ENCODE data around the gene SMIM33. TPM values are rescaled to one million over a fixed set of nuclear protein-coding genes. Genes with fewer than 3 reads are reported as not detected.
A peak's percentile ranks its signal among the peaks of the same experiment; 100 is the strongest.

SMIM33 gene
- polyA plus RNA-seq, 1 of the 3 experiments (the other 2 are of a cell fraction), result not detected

- DNase-seq, result no peak
- H3K9ac ChIP-seq, result no peak overlapping the region
- H2AFZ ChIP-seq (ENCODE audit: low read depth), result no peak overlapping the region
- CTCF ChIA-PET, result interaction anchor here (0.8 kb wide), 1 partner anchor 35 kb away, joined by 3 read pairs; no protein-coding TSS in a partner anchor
- no peak overlapping the region for H3K4me2 ChIP-seq
- H3K36me3 ChIP-seq (replicated peaks in 1 of 2; ENCODE audit: control insufficient read depth in 1 of 2, insufficient read depth in 2 of 2, low read length in 1 of 2), result no peaks in the 10 kb centered on the region
- 94% methylated on average over 5 of the region's 5 CpGs for WGBS (ENCODE audit: low lambda C conversion rate)
- H4K20me1 ChIP-seq (ENCODE audit: insufficient read depth), result no peaks in the 10 kb centered on the region
- H3K9me2 ChIP-seq, result no peaks in the 10 kb centered on the region
- no peaks in the 10 kb centered on the region for H3K9me3 ChIP-seq
- H3K27ac ChIP-seq (ENCODE audit: low read depth in 2 of 2, low read length in 1 of 2), result peak overlapping the region in 1 of 2 experiments; percentile 84; a peak in 2 of 4 replicates
- POLR2A ChIA-PET, result interaction anchor here (0.5 kb wide), 1 partner anchor 12 kb away, joined by 3 read pairs; no protein-coding TSS in a partner anchor
- peaks cover 16% of the 10 kb centered on the region for H3F3A ChIP-seq (replicated peaks; ENCODE audit: insufficient read depth)
- 0 out of 2 replicates have a peak, but pooled peaks cover 6% of the 10 kb centered on the region for H3K79me2 ChIP-seq (ENCODE audit: insufficient read depth)
- H3K4me1 ChIP-seq (ENCODE audit: control insufficient read depth in 1 of 2, insufficient read depth in 2 of 2, low read depth in 1 of 2, low read length in 1 of 2), result peaks cover 0 to 35% of the 10 kb centered on the region in 2 experiments; a peak in 3 of 4 replicates
- TF ChIP-seq POLR2AphosphoS5 (IDR thresholded peaks at IDR 0.05; ENCODE audit: low read depth, low read length) (no peak), REST (IDR thresholded peaks at IDR 0.05; ENCODE audit: low read depth, low read length) (no peak), MEF2A (IDR thresholded peaks at IDR 0.05; ENCODE audit: borderline replicate concordance, low read depth) (no peak), CTCF (IDR thresholded peaks at IDR 0.05) (no peak), SMC3 (IDR thresholded peaks at IDR 0.05; ENCODE audit: low read depth, low read length) (no peak), GABPA (IDR thresholded peaks at IDR 0.05; ENCODE audit: low read depth) (no peak), FOXJ3 (CRISPR knock-in tag; IDR thresholded peaks at IDR 0.05) (no peak), SIN3A (IDR thresholded peaks at IDR 0.05; ENCODE audit: borderline replicate concordance, low read depth, low read length) (no peak)
- no peak overlapping the region for H3K4me3 ChIP-seq (ENCODE audit: low read depth in 2 of 2, low read length in 1 of 2)
- no peaks in the 10 kb centered on the region for H3K27me3 ChIP-seq (ENCODE audit: insufficient read depth)
Measured at GRCh38 chr5:139457653-139458306, 13.0 kb upstream of the SMIM33 start.
